Trophoblast cell (in vitro differentiated cells and primary cell): ENCODE data around the gene UACA.

Experiments
- DNase-seq, 2 donors: peaks; one replicate each; pipeline ENCODE4 v3.0.0-alpha.2; 2016
- H2AFZ ChIP-seq: 2 replicates; pipeline ENCODE4 v1.6.1; 2013; ENCODE audit warnings: low read length, moderate library complexity, mild to moderate bottlenecking; ENCODE audit not compliant: insufficient read depth, poor library complexity
- H2AK5ac ChIP-seq: 2 replicates; pipeline ENCODE4 v1.6.1; 2013; ENCODE audit warnings: mild to moderate bottlenecking, low read length
- H2BK120ac ChIP-seq: 2 replicates; pipeline ENCODE4 v1.6.1; 2013; ENCODE audit warnings: low read length, mild to moderate bottlenecking, moderate library complexity; ENCODE audit not compliant: insufficient read depth, poor library complexity
- H2BK12ac ChIP-seq: 2 replicates; pipeline ENCODE4 v1.6.1; 2013; ENCODE audit warnings: mild to moderate bottlenecking, low read length, moderate library complexity
- H2BK5ac ChIP-seq: 2 replicates; pipeline ENCODE4 v1.6.1; 2013; ENCODE audit warnings: low read length, low read depth, moderate library complexity, mild to moderate bottlenecking; ENCODE audit not compliant: poor library complexity
- H3K14ac ChIP-seq: 2 replicates; pipeline ENCODE4 v1.6.1; 2013; ENCODE audit warnings: mild to moderate bottlenecking, low read length
- H3K18ac ChIP-seq: 2 replicates; pipeline ENCODE4 v1.6.1; 2013; ENCODE audit warnings: mild to moderate bottlenecking, low read length
- H3K23ac ChIP-seq: 2 replicates; pipeline ENCODE4 v1.6.1; 2013; ENCODE audit warnings: low read length
- H3K27ac ChIP-seq: 2 replicates; pipeline ENCODE4 v1.5.1; 2013; ENCODE audit warnings: low read depth, mild to moderate bottlenecking, inconsistent platforms, low read length, moderate library complexity
- H3K27me3 ChIP-seq: 2 replicates; pipeline ENCODE4 v1.6.1; 2013; ENCODE audit warnings: inconsistent platforms, mild to moderate bottlenecking, low read length, moderate library complexity; ENCODE audit not compliant: insufficient read depth
- H3K36me3 ChIP-seq, 2 experiments: 1 replicate in 1 of 2; 2 replicates in 1 of 2; pipeline ENCODE4 v1.6.1; 2013; ENCODE audit warnings: low read length in 2 of 2, mild to moderate bottlenecking in 2 of 2, moderate library complexity in 1 of 2; ENCODE audit not compliant: insufficient read depth in 2 of 2, control insufficient read depth in 1 of 2
- H3K4ac ChIP-seq: 2 replicates; pipeline ENCODE4 v1.6.1; 2013; ENCODE audit warnings: low read depth, mild to moderate bottlenecking, low read length, moderate library complexity
- H3K4me1 ChIP-seq, 2 experiments: 1 replicate in 1 of 2; 2 replicates in 1 of 2; pipeline ENCODE4 v1.6.1; 2013; ENCODE audit warnings: low read length in 2 of 2, mild to moderate bottlenecking in 2 of 2, moderate library complexity in 1 of 2; ENCODE audit not compliant: insufficient read depth in 2 of 2, control insufficient read depth in 1 of 2
- H3K4me2 ChIP-seq: 2 replicates; pipeline ENCODE4 v1.6.1; 2013; ENCODE audit warnings: inconsistent platforms, mild to moderate bottlenecking, low read length, moderate library complexity
- H3K4me3 ChIP-seq: 2 replicates; pipeline ENCODE4 v1.5.1; 2013; ENCODE audit warnings: mild to moderate bottlenecking, low read depth, low read length, inconsistent platforms
- H3K79me1 ChIP-seq: one replicate; pipeline ENCODE4 v1.6.1; 2013; ENCODE audit warnings: low read length
- H3K79me2 ChIP-seq: 2 replicates; pipeline ENCODE4 v1.6.1; 2013; ENCODE audit warnings: low read length, mild to moderate bottlenecking; ENCODE audit not compliant: control insufficient read depth, insufficient read depth, poor library complexity
- H3K9ac ChIP-seq: 2 replicates; pipeline ENCODE4 v1.6.1; 2013; ENCODE audit warnings: mild to moderate bottlenecking, low read length
- H3K9me3 ChIP-seq: 2 replicates; pipeline ENCODE4 v1.6.1; 2013; ENCODE audit warnings: low read depth, mild to moderate bottlenecking, control low read depth, inconsistent platforms, low read length; ENCODE audit not compliant: insufficient read depth
- H4K12ac ChIP-seq: 2 replicates; pipeline ENCODE4 v1.6.1; 2013; ENCODE audit warnings: low read depth, mild to moderate bottlenecking, low read length, moderate library complexity
- H4K8ac ChIP-seq: 2 replicates; pipeline ENCODE4 v1.6.1; 2013; ENCODE audit warnings: low read depth, mild to moderate bottlenecking, low read length, moderate library complexity
- H4K91ac ChIP-seq: one replicate; pipeline ENCODE4 v1.6.1; 2013; ENCODE audit warnings: low read depth, mild to moderate bottlenecking, low read length, moderate library complexity
- WGBS: extraction: QIAGEN DNeasy Blood & Tissue Kit; methylation state at CpG from one replicate; pipeline ENCODE4 v1.1.7; 2013; ENCODE audit warnings: missing lambda C conversion rate; ENCODE audit not compliant: insufficient read length, insufficient coverage; ENCODE audit errors: extremely low coverage; 5-methylcytosine and 5-hydroxymethylcytosine counted together

UACA gene

DNA sequence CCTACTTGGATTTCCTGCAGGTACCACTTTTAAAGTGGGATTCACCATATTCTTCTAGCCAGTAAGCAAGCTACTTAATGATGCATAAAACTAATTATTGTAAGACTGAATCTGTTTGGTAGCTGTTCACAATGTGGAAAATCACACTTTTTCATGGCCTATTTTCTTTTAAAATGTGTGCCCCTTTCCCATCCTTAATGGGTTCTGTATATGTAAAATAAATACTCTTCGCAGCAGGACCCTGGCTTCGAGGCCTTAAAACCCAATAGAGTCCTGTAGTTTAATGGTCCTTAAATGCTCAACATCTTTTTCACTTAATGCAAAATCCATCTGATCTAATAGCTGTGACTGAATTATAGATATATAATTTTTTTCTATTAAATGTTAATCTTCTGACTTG is 111.0 kb downstream of the UACA start:
- Histone ChIP-seq H3K36me3 (no peaks in the 10 kb centered on the region), H3K23ac (no peak overlapping the region), H2AK5ac (no peak overlapping the region), H2AFZ (no peak overlapping the region), H3K9ac (no peak overlapping the region), H3K4me1 (no peaks in the 10 kb centered on the region), H2BK120ac (no peak overlapping the region), H3K79me1 (no peaks in the 10 kb centered on the region), H3K4me3 (no peak overlapping the region), H3K4ac (no peak overlapping the region), H3K14ac (no peak overlapping the region), H4K8ac (no peak overlapping the region), H3K18ac (no peak overlapping the region), H3K9me3 (no peaks in the 10 kb centered on the region), H3K4me2 (no peak overlapping the region), H2BK5ac (no peak overlapping the region), H2BK12ac (no peak overlapping the region), H3K79me2 (no peaks in the 10 kb centered on the region), H3K27ac (no peak overlapping the region), H4K12ac (no peak overlapping the region), H3K27me3 (no peaks in the 10 kb centered on the region), H4K91ac (no peak overlapping the region)
- WGBS = no CpG with 5 or more reads among the region's 2 CpGs
- no peak for DNase-seq

DNA sequence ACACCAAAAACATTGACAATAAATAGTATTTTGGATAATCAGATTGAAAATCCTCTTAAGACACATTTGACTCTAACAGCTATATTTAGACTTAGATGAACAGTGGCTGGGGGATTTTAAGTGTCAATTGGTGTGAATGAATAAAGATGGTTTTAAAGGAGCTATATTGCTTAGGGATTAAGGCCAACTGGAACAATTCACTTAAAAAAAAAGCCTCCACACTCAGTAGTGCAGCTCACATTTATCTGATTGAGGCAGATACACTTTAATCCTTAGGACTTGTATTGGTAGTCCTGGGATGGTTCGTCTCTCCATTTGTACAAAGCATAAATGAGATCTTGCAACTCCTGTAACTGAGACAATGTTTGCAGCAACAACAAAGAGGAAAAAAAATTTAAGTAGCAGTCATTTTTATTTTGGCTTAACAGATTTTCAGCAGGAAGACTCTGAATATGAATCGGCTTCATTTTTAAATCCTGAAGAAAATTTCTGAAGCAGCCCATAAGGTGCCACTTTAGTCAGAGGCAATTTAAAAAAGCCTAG is 112.0 kb downstream of the UACA start:
- no peak overlapping the region for H3K23ac ChIP-seq
- no peak overlapping the region for H3K14ac ChIP-seq
- H2AFZ ChIP-seq = no peak overlapping the region
- no peak overlapping the region for H3K9ac ChIP-seq
- H4K8ac ChIP-seq = no peak overlapping the region
- H3K4me2 ChIP-seq = no peak overlapping the region
- H3K9me3 ChIP-seq = no peaks in the 10 kb centered on the region
- no peak overlapping the region for H2BK5ac ChIP-seq
- no peak overlapping the region for H4K91ac ChIP-seq
- no peaks in the 10 kb centered on the region for H3K4me1 ChIP-seq
- no peak overlapping the region for H2AK5ac ChIP-seq
- H2BK120ac ChIP-seq = no peak overlapping the region
- H3K27ac ChIP-seq = no peak overlapping the region
- H3K18ac ChIP-seq = no peak overlapping the region
- H4K12ac ChIP-seq = no peak overlapping the region
- no peak overlapping the region for H2BK12ac ChIP-seq
- H3K79me1 ChIP-seq = no peaks in the 10 kb centered on the region
- no peaks in the 10 kb centered on the region for H3K79me2 ChIP-seq
- no peaks in the 10 kb centered on the region for H3K36me3 ChIP-seq
- no peak overlapping the region for H3K4me3 ChIP-seq
- no peak overlapping the region for H3K4ac ChIP-seq
- WGBS = no CpG with 5 or more reads among the region's 2 CpGs
- H3K27me3 ChIP-seq = no peaks in the 10 kb centered on the region
- DNase-seq = no peak

DNA sequence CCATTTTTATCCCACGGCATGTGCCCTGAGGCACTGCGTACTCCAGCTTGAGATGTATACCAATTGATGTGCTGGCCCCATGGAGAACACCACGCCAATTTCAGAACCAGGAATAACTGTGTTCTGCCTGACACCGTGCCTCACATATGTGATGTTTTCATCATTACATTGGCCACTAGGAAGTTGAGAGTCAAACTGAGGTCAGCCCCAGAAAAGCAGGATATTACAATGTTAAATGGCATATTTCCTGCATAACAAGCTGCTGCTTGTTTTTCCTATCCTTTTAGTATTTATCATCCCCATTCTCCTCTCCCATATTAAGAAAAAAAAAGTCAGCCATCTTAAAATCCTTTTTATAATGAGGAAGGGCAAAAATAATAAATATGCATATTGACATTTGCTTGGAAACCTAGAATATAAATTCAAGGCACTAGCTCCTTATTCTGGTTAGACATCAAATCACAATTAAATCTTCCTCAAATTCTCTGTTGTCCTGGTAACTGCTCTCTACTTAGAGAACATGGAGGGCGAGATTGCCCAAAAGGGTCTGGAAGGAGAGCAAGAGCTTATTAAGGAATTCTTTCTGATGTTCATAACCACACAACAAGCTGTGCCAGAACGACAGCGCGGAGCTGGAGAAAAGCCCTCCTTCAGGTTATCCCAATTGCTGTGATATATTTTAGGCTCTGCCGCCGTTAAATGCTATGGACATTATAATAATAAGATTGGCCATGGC is 112.6 kb downstream of the UACA start:
- Histone ChIP-seq H4K8ac (no peak overlapping the region), H3K36me3 (no peaks in the 10 kb centered on the region)
- no CpG with 5 or more reads among the region's 10 CpGs for WGBS

DNA sequence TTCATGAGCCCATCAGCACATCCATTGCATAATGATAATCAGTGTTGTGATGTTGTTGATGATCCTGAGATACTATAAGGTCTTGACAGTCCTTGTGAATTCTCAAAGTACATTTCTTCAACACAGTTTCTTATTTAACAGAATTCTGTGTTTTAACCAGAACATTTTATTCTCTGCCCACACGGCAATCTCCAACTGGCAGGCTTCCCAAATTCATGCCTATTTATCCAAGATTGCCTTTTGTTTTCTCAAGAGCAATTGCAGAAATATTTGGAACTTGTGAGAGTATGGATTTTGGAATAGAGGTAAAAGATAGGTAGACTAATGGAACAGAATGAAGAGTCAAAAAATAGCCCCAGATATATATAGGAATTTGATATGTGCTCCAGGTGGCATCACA is 116.0 kb downstream of the UACA start:
- H4K91ac ChIP-seq = no peak overlapping the region
- no peak overlapping the region for H3K18ac ChIP-seq
- no peaks in the 10 kb centered on the region for H3K9me3 ChIP-seq
- no peak overlapping the region for H4K8ac ChIP-seq
- H4K12ac ChIP-seq = no peak overlapping the region
- H3K9ac ChIP-seq = no peak overlapping the region
- H3K79me1 ChIP-seq = no peaks in the 10 kb centered on the region
- no peak for DNase-seq
- no peak overlapping the region for H2AFZ ChIP-seq
- H3K4ac ChIP-seq = no peak overlapping the region
- no peak overlapping the region for H3K14ac ChIP-seq
- no CpG with 5 or more reads among the region's 1 CpG for WGBS
- no peak overlapping the region for H3K23ac ChIP-seq
- H3K27me3 ChIP-seq = no peaks in the 10 kb centered on the region
- no peaks in the 10 kb centered on the region for H3K79me2 ChIP-seq
- no peak overlapping the region for H3K4me3 ChIP-seq
- no peak overlapping the region for H2BK5ac ChIP-seq
- no peak overlapping the region for H2BK120ac ChIP-seq
- H3K36me3 ChIP-seq = no peaks in the 10 kb centered on the region
- H2BK12ac ChIP-seq = no peak overlapping the region
- H2AK5ac ChIP-seq = no peak overlapping the region
- no peak overlapping the region for H3K27ac ChIP-seq
- H3K4me1 ChIP-seq = no peaks in the 10 kb centered on the region
- H3K4me2 ChIP-seq = no peak overlapping the region

More for the DNA sequence above, 112.6 kb downstream of the UACA start:
- Histone ChIP-seq H2AFZ (no peak overlapping the region), H3K27ac (no peak overlapping the region), H3K18ac (no peak overlapping the region), H2BK5ac (no peak overlapping the region), H3K79me1 (no peaks in the 10 kb centered on the region), H3K4me1 (no peaks in the 10 kb centered on the region), H2BK12ac (no peak overlapping the region), H3K9me3 (no peaks in the 10 kb centered on the region), H3K9ac (no peak overlapping the region), H2BK120ac (no peak overlapping the region), H4K91ac (no peak overlapping the region), H3K14ac (no peak overlapping the region), H3K4ac (no peak overlapping the region), H3K4me3 (no peak overlapping the region), H3K27me3 (no peaks in the 10 kb centered on the region), H3K4me2 (no peak overlapping the region), H3K79me2 (no peaks in the 10 kb centered on the region), H4K12ac (no peak overlapping the region), H3K23ac (no peak overlapping the region), H2AK5ac (no peak overlapping the region)
- no peak for DNase-seq
